B cell (primary cell): ENCODE results near the gene PSENEN. TPM values are rescaled to one million over a fixed set of nuclear protein-coding genes. Genes with fewer than 3 reads are reported as not detected.

Experiments
- ATAC-seq: fragments of 200-7000 bp; cut with Tn5 transposase; one replicate; pipeline ENCODE4 v1.10.0; 2021; ENCODE audit warnings: low read depth, mild to moderate bottlenecking, moderate number of reproducible peaks, moderate library complexity
- CTCF ChIA-PET: fragments of 350-600 bp; sonication (Branson Sonifier 250); formaldehyde crosslinking; loops from one replicate; lab custom pipeline; 2021; ENCODE audit warnings: antibody characterized with exemption, inconsistent platforms; lab: Charles Lee
- POLR2A ChIA-PET: fragments of 350-600 bp; sonication (Branson Sonifier 250); formaldehyde crosslinking; loops from one replicate; lab custom pipeline; 2021; ENCODE audit warnings: antibody characterized with exemption; lab: Charles Lee
- DNase-seq: peaks from one replicate; pipeline ENCODE4 v3.0.0; 2013
- H2AFZ ChIP-seq: 2 replicates; pipeline ENCODE4 v1.6.1; 2012; ENCODE audit warnings: mild to moderate bottlenecking, low read depth, low read length; ENCODE audit not compliant: insufficient read depth, poor library complexity, severe bottlenecking
- H3K27ac ChIP-seq, 2 donors: 1 replicate in 1 of 2; 2 replicates in 1 of 2; pipeline ENCODE4 v1.5.1; 2012 to 2013; ENCODE audit warnings: low read length in 2 of 2, mild to moderate bottlenecking in 2 of 2, moderate library complexity in 1 of 2
- H3K27me3 ChIP-seq, 4 experiments: fragments of 200-600 bp in 1 of 4; sonication (generic) in 1 of 4; replicated peaks in 1 of 4; 1 replicate in 2 of 4; 2 replicates in 2 of 4; pipeline versions ENCODE4 v1.6.1 to v1.7.0; 2013 to 2016; ENCODE audit warnings: low read length in 3 of 4, mild to moderate bottlenecking in 2 of 4, mixed read lengths in 1 of 4, moderate library complexity in 1 of 4; ENCODE audit not compliant: insufficient read depth in 4 of 4, control insufficient read depth in 3 of 4; ENCODE audit errors: control extremely low read depth in 1 of 4
- H3K36me3 ChIP-seq, 2 experiments: replicated peaks in 1 of 2; 1 replicate in 1 of 2; 2 replicates in 1 of 2; pipeline versions ENCODE4 v1.6.1 to v1.7.1; 2013; ENCODE audit warnings: low read length in 1 of 2; ENCODE audit not compliant: insufficient read depth in 2 of 2, control insufficient read depth in 1 of 2; ENCODE audit errors: control extremely low read depth in 1 of 2, extremely low read depth in 1 of 2
- H3K4me1 ChIP-seq, 2 donors: fragments of 200-600 bp in 1 of 2; sonication (generic) in 1 of 2; 1 replicate in 1 of 2; 2 replicates in 1 of 2; pipeline versions ENCODE4 v1.5.1 to v1.6.1; 2013 to 2017; ENCODE audit warnings: low read length in 2 of 2; ENCODE audit not compliant: control insufficient read depth in 2 of 2, insufficient read depth in 2 of 2
- H3K4me2 ChIP-seq: replicated peaks from 2 replicates; pipeline ENCODE3; 2012; ENCODE audit warnings: mild to moderate bottlenecking, low read depth, low read length; ENCODE audit not compliant: poor library complexity, severe bottlenecking
- H3K4me3 ChIP-seq, 5 experiments: fragments of 200-600 bp in 1 of 5; sonication (generic) in 1 of 5; 1 replicate in 3 of 5; 2 replicates in 2 of 5; pipeline versions ENCODE4 v1.5.1 to v1.7.0; 2011 to 2016; ENCODE audit warnings: low read length in 4 of 5, mild to moderate bottlenecking in 4 of 5, low read depth in 2 of 5, control low read depth in 1 of 5, moderate library complexity in 1 of 5; ENCODE audit not compliant: insufficient read depth in 1 of 5; ENCODE audit errors: control extremely low read depth in 1 of 5, extremely low read depth in 1 of 5
- H3K79me2 ChIP-seq: fragments of 200-600 bp; sonication (generic); one replicate; pipeline ENCODE4 v1.6.0; 2016; ENCODE audit warnings: low read length; ENCODE audit not compliant: control insufficient read depth, insufficient read depth
- H3K9ac ChIP-seq: fragments of 200-600 bp; sonication (generic); 2 replicates; pipeline ENCODE4 v1.6.1; 2017; ENCODE audit warnings: mild to moderate bottlenecking, low read length, moderate library complexity
- H3K9me3 ChIP-seq, 3 donors: one replicate each; pipeline versions ENCODE4 v1.6.1 to v1.7.1; 2013; ENCODE audit warnings: low read length in 2 of 3; ENCODE audit not compliant: control insufficient read depth in 2 of 3, insufficient read depth in 1 of 3; ENCODE audit errors: control extremely low read depth in 1 of 3
- H4K20me1 ChIP-seq: 2 replicates; pipeline ENCODE4 v1.6.0; 2012; ENCODE audit warnings: mild to moderate bottlenecking, low read length; ENCODE audit not compliant: insufficient read depth, control insufficient read depth, poor library complexity, severe bottlenecking
- H3K27ac Mint-ChIP-seq: one replicate; pipeline ENCODE4 v1.8.0; 2021; ENCODE audit warnings: mixed read lengths
- H3K27me3 Mint-ChIP-seq: one replicate; pipeline ENCODE4 v1.8.0; 2021; ENCODE audit warnings: mixed read lengths
- H3K4me1 Mint-ChIP-seq: one replicate; pipeline ENCODE4 v1.8.0; 2021; ENCODE audit warnings: mixed read lengths
- H3K4me3 Mint-ChIP-seq: one replicate; pipeline ENCODE4 v1.8.0; 2021; ENCODE audit warnings: mixed read lengths
- H3K9me3 Mint-ChIP-seq: one replicate; pipeline ENCODE4 v1.8.0; 2022; ENCODE audit warnings: mixed read lengths; ENCODE audit not compliant: insufficient read depth
- EZH2 ChIP-seq: IDR thresholded peaks from 2 replicates; pipeline ENCODE4 v1.6.1; 2012; ENCODE audit warnings: borderline replicate concordance, low read depth, mild to moderate bottlenecking, moderate library complexity, low read length; ENCODE audit not compliant: insufficient read depth, poor library complexity, severe bottlenecking
- WGBS: methylation state at CpG from one replicate; pipeline ENCODE4 v1.1.5; 2013; ENCODE audit warnings: missing lambda C conversion rate; ENCODE audit not compliant: insufficient coverage; 5-methylcytosine and 5-hydroxymethylcytosine counted together
- intact Hi-C: fragments of 100-400 bp; cut with micrococcal nuclease; formaldehyde crosslinking; loops from one replicate; pipeline ENCODE4 v1.10.0; 2022
- polyA plus RNA-seq: library from polyadenylated mRNA; depleted of rRNA; stranded (reverse); fragments of >200 nt; gene quantifications from 2 replicates; pipeline ENCODE4 v1.2.3, GENCODE V29; 2012
- total RNA-seq, 2 donors: library from RNA; stranded (reverse); fragments of 120-200 nt in 1 of 2; gene quantifications; 1 replicate in 1 of 2; 2 replicates in 1 of 2; pipeline versions ENCODE4 v1.2.3 to v1.2.4, GENCODE V29; 2013 to 2022
- TF ChIP-seq, protein P1 (sequence below): fragments of 200-600 bp; IDR thresholded peaks from one replicate; pipeline ENCODE4 v1.8.0; 2022; ENCODE audit warnings: antibody characterized with exemption, mild to moderate bottlenecking

Gene PSENEN
- total and polyA plus RNA-seq, 2 donors (not counting 1 experiment from before 2014, with no cell fraction given): 17.7 to 36.4 TPM

DNA sequence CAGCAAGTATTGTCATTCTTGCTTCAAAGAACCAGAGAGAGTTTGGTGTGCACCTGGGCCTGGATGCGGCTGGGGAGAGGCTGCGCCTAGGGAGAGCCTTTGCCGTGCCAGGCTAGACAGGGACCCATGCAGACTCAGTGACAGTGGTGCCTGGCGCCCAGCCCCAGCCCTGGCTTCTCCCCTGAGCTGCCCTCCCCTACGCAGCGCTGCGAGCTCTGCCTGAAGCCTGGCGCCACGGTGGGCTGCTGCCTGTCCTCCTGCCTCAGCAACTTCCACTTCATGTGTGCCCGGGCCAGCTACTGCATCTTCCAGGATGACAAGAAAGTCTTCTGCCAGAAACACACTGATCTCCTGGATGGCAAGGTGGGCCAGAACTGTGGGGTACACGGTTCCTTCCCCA lies 15.7 kb upstream of the PSENEN start:
- CTCF ChIA-PET: no interaction called here
- intact Hi-C loops: no loop called here
- Histone ChIP-seq H4K20me1 (peaks cover 43% of the 10 kb centered on the region), H3K79me2 (peaks cover 55% of the 10 kb centered on the region), H2AFZ (no peak overlapping the region), H3K4me1 (no peaks in the 10 kb centered on the region), H3K4me2 (no peak overlapping the region), H3K27ac (no peak overlapping the region), H3K4me3 (no peak overlapping the region), H3K9me3 (no peaks in the 10 kb centered on the region), H3K9ac (no peak overlapping the region), H3K27me3 (no peaks in the 10 kb centered on the region), H3K36me3 (peaks cover 7 to 87% of the 10 kb centered on the region in 2 experiments)
- H3K27ac Mint-ChIP-seq: no peak overlapping the region
- TF ChIP-seq, protein P1, sequence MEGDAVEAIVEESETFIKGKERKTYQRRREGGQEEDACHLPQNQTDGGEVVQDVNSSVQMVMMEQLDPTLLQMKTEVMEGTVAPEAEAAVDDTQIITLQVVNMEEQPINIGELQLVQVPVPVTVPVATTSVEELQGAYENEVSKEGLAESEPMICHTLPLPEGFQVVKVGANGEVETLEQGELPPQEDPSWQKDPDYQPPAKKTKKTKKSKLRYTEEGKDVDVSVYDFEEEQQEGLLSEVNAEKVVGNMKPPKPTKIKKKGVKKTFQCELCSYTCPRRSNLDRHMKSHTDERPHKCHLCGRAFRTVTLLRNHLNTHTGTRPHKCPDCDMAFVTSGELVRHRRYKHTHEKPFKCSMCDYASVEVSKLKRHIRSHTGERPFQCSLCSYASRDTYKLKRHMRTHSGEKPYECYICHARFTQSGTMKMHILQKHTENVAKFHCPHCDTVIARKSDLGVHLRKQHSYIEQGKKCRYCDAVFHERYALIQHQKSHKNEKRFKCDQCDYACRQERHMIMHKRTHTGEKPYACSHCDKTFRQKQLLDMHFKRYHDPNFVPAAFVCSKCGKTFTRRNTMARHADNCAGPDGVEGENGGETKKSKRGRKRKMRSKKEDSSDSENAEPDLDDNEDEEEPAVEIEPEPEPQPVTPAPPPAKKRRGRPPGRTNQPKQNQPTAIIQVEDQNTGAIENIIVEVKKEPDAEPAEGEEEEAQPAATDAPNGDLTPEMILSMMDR: no peak
- TF ChIP-seq EZH2: no peak
- ATAC-seq (no peak), DNase-seq (no peak)
- POLR2A ChIA-PET: no interaction called here
- no peak overlapping the region for H3K4me3 Mint-ChIP-seq
- no peaks in the 10 kb centered on the region for H3K9me3 Mint-ChIP-seq
- H3K4me1 Mint-ChIP-seq: peaks cover 6% of the 10 kb centered on the region
- no peaks in the 10 kb centered on the region for H3K27me3 Mint-ChIP-seq
- 93% methylated on average over 11 of the region's 11 CpGs for WGBS

- Histone ChIP-seq H4K20me1 (peaks cover 46% of the 10 kb centered on the region), H3K9me3 (no peaks in the 10 kb centered on the region), H3K4me3 (no peak overlapping the region), H3K36me3 (peaks cover 7 to 87% of the 10 kb centered on the region in 2 experiments), H3K27ac (no peak overlapping the region), H2AFZ (no peak overlapping the region), H3K27me3 (no peaks in the 10 kb centered on the region), H3K4me2 (no peak overlapping the region), H3K79me2 (peaks cover 52% of the 10 kb centered on the region), H3K9ac (no peak overlapping the region), H3K4me1 (no peaks in the 10 kb centered on the region)
- Mint-ChIP-seq H3K4me1 (peaks cover 7% of the 10 kb centered on the region), H3K27ac (no peak overlapping the region), H3K27me3 (no peaks in the 10 kb centered on the region), H3K4me3 (no peak overlapping the region), H3K9me3 (no peaks in the 10 kb centered on the region)
- ATAC-seq (no peak), DNase-seq (no peak)
- intact Hi-C loops: no loop called here
- 97% methylated on average over 18 of the region's 18 CpGs for WGBS
- ChIA-PET CTCF (no interaction called here), POLR2A (interaction anchor here (0.6 kb wide), 1 partner anchor 10 kb away, joined by 6 read pairs; no protein-coding TSS in a partner anchor)
- TF ChIP-seq, protein P1: no peak
- no peak for TF ChIP-seq EZH2
Measured at GRCh38 chr19:35730326-35730725, 15.1 kb upstream of the PSENEN start.
